UCSD-AML1 (cell line): Measurements from ENCODE around the gene CD83.
"Not testable (repeated sequence)": the region's sequence is repeated elsewhere in the genome, so short reads cannot be mapped to it uniquely, and the experiment has no call there.

ENCODE experiments used
- DNase-seq: peaks from one replicate; lab custom pipeline; 2025; ENCODE audit not compliant: unreplicated experiment; lab: John Stamatoyannopoulos, UW

The CD83 gene

GRCh38 chr6:14146506-14147096 is 29.0 kb downstream of the CD83 start:
- no peak for DNase-seq

DNA sequence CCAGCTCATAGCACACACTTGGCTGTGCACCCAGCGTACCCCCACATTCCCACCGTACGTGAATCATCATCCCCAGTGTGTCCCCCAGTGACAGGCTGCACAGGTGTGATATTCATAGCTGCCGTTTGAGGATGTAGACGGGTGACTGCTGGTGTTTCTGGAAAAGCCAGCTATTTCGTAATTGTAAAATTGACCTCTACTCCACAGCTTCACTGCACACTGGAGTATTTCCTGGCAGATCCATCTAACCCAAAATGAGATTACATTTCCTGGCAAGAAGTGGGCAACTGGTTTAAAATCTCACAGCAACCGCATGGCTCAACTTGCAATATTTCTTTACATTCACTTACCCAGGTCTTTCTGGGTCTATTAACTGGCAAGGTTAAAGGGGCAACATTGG is 30.3 kb downstream of the CD83 start:
- no peak for DNase-seq

- DNase-seq, result no peak
Observed at GRCh38 chr6:14148471-14148870, 30.9 kb downstream of the CD83 start.

DNA sequence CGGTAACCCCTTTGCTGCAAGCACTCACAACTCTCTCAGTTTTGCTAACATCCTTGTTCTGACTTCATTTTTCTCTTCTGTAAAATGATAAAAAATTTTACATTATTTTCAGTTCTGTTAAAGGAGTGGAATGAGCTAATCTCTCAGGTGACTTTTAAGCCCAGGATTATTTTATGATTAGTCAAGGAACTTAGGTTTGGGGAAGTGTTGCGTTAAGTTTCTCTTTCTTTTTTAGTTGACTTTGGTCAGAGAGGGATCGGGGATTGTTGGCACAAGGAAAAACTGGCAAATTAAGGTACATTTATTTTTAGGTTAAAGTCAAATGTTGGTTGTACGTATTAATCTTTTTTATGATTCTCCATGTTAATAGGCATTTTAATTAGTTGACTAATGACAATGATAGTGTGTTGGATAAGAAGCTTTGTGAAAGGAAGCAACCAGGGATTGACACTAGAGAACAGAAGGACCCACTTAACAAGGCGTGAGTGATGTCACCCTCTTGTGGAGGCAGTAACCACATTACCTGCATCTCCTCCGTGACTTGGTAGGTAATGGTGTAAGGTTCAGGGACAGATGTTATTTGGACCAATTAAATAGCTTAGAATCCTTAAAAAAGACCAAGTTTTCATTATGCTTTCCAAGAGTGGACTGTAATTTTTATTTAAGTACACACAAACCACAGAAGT is 31.6 kb downstream of the CD83 start:
- DNase-seq, result no peak

- DNase-seq, result no peak
Observed at GRCh38 chr6:14149739-14150130, 32.2 kb downstream of the CD83 start.

- DNase-seq, result not testable (repeated sequence)
Observed at GRCh38 chr6:14151300-14151699, 33.7 kb downstream of the CD83 start.

GRCh38 chr6:14151773-14152172 is 34.2 kb downstream of the CD83 start:
- no peak for DNase-seq

DNA sequence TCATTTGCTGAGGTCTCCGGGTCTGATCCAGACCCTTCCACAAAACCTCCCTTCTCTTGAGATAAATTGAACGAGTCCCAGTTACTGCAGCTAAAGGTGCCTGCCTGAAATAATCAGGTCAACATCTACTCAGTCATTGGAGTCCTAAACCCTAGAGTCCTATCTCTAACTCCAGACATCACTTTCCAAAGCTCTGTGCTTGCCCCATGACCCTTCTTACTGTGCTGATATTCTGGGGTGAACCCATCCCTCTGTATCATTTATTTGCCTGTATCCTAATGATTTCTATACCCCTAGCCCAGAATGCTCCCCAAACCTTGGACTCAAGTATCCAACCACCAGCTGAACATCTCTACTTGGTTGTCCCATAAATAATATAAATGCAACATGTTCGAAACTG is 35.7 kb downstream of the CD83 start:
- no peak for DNase-seq

GRCh38 chr6:14159090-14159489 is 41.5 kb downstream of the CD83 start:
- no peak for DNase-seq

GRCh38 chr6:14162826-14163225 is 45.3 kb downstream of the CD83 start:
- no peak for DNase-seq

GRCh38 chr6:14165091-14165490 is 47.5 kb downstream of the CD83 start:
- no peak for DNase-seq

GRCh38 chr6:14166839-14167238 is 49.3 kb downstream of the CD83 start:
- DNase-seq, result no peak

DNA sequence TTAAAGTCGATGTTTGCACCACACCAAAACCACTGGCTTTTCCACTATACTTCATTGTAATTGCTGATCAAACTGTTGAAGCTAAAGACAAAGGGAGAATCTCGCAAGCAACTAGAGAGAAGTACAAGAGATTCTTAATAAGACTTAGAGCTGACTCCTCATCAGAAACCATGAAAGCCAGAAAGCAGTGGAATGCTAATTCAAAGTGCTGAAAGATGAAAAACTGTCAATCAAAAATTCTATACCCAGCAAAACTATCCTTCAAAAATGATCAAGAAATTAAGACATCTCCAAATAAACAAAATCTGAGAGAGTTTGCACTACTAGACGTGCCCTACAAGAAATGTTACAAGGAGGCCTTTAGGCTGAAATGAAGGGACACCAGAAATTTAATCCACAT is 52.6 kb downstream of the CD83 start:
- DNase-seq, result no peak

DNA sequence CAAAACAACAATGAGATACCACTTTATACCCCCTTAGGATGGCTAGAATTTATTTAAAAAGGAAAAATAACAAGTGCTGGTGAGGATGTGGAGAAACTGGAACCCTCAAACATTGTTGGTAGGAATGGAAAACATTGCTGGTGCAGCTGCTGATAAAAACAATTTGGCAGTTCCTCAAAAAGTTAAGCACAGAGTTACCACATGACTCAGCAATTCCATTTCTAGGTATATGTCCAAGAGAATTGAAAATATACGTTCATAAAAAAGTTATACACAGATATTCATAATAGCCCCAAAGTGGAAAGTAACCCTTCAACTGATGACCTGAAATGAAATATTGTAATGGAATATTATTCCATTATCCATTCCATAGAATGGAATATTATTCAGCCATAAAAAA is 55.0 kb downstream of the CD83 start:
- no peak for DNase-seq

GRCh38 chr6:14174226-14174625 is 56.7 kb downstream of the CD83 start:
- DNase-seq, result no peak

DNA sequence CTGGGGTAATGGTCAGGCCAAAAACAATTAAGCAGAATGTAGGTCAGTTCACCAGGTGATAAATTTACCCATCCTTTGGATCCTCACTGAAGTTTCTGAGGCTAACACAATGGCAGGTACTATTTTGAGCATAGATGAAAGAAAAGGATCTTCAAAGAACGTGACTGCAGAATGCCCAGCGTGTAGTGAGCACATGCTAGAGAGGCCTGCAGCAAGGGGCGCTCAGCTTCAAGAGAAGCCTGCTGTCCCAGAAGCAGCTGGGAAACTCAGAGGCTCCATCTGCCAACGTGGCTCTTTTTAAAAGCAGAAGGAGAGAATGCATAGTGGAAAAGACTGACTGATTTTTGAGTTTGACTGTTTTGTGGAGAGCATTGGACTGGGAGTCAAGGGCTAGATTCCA is 57.4 kb downstream of the CD83 start:
- no peak for DNase-seq

- DNase-seq, result no peak
Observed at GRCh38 chr6:14176429-14176828, 58.9 kb downstream of the CD83 start.

DNA sequence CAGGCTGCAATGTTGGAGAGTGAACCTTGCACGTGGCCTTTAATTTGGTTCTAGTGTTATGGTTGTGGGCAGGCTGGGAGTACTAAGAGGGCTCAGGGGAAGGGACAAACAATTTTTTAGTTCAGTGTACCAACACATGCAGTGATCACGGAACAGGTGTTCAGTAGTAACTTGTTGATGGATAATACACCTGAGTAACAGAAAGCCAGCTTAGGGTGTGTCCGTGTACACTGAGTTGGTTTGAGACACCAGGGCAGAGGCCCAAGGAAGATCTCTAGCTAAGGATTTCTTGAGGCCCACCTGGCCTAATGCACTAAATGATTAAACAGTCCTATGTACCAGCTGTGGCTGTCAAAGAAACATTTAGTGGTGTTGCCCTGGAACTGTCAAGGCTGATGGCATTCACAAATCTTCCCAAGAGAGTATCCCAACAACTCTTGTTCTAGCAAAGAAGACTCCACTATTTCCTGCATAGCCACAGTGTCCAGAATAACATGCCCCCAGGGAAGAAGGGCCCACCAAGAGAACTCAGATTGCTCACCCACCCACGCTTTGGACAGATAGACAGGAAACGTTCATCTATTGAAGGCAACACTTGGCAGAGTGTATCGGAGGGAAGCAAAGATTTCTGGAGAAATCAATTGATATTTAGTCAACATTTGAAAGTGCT is 60.0 kb downstream of the CD83 start:
- no peak for DNase-seq

DNA sequence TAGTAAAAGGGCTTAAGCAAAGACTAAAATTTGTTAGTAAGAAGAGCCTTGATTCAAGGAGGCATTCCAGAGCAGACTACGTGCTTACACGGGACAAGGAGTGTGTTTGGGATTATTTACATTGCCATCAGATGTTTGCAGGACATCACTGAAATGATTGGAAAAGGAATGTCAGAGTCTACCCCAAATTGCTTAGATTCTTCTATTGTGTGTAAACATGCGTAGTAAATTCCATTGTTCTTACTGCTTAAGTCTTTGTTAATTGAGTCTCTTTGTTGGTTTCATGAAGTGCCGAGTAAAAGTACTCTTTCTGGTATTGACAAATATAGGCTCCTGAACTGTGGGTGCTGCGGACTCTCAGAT is 60.5 kb downstream of the CD83 start:
- DNase-seq, result no peak

GRCh38 chr6:14180609-14181008 is 63.0 kb downstream of the CD83 start:
- DNase-seq, result no peak

- no peak for DNase-seq
Observed at GRCh38 chr6:14182916-14183315, 65.3 kb downstream of the CD83 start.
